NT2/D1 (cell line): ENCODE measurements around the gene PGR.

Experiments
- SUZ12 ChIP-seq: IDR thresholded peaks from 2 replicates; pipeline ENCODE4 v1.6.1; 2011; ENCODE audit not compliant: insufficient read length, insufficient read depth; ENCODE audit errors: extremely low read depth
- YY1 ChIP-seq: IDR thresholded peaks from 2 replicates; pipeline ENCODE4 v1.6.1; 2011; ENCODE audit not compliant: insufficient read length, insufficient read depth

- TF ChIP-seq YY1 (no peak), SUZ12 (no peak)
Measured at GRCh38 chr11:101090679-101091270, 38.8 kb downstream of the PGR start.
